ENCODE measurements around the gene TUT4.

DNA sequence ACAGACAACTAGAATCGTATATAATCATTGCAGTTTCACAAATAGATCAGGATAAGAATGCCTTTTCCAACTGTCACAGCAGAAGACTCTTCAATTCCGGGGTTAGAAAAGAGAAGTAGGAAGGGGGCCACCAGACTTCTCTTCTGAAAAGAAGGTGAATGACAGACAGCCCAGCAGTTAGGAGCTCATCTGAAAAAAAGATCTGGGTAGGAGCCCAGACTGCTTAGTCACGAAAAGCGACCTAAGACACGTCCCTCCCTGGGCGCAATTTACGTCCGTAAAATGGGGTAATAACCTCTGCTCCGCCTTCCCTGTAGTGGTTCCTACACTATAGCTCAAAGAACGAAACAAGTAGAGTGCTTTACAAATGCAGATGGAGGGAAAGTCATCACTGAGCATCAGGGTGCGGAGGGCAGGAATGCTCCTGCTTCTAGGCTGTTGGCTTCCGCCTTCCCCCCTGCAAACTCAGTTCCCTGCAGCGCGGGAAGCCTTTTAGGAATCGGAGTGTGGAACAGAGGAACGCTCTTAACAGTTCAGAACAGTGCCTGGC is 149.3 kb downstream of the TUT4 start:
- TF ChIP-seq, protein P1, sequence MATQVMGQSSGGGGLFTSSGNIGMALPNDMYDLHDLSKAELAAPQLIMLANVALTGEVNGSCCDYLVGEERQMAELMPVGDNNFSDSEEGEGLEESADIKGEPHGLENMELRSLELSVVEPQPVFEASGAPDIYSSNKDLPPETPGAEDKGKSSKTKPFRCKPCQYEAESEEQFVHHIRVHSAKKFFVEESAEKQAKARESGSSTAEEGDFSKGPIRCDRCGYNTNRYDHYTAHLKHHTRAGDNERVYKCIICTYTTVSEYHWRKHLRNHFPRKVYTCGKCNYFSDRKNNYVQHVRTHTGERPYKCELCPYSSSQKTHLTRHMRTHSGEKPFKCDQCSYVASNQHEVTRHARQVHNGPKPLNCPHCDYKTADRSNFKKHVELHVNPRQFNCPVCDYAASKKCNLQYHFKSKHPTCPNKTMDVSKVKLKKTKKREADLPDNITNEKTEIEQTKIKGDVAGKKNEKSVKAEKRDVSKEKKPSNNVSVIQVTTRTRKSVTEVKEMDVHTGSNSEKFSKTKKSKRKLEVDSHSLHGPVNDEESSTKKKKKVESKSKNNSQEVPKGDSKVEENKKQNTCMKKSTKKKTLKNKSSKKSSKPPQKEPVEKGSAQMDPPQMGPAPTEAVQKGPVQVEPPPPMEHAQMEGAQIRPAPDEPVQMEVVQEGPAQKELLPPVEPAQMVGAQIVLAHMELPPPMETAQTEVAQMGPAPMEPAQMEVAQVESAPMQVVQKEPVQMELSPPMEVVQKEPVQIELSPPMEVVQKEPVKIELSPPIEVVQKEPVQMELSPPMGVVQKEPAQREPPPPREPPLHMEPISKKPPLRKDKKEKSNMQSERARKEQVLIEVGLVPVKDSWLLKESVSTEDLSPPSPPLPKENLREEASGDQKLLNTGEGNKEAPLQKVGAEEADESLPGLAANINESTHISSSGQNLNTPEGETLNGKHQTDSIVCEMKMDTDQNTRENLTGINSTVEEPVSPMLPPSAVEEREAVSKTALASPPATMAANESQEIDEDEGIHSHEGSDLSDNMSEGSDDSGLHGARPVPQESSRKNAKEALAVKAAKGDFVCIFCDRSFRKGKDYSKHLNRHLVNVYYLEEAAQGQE (IDR thresholded peaks at IDR 0.05; ENCODE audit: insufficient read depth in 1 of 2, low read depth in 2 of 2, low read length in 2 of 2) = no peak
- TF ChIP-seq POLR2AphosphoS5 (IDR thresholded peaks at IDR 0.05; ENCODE audit: low read depth, low read length) (no peak), FOXP2 (optimal IDR thresholded peaks at IDR 0.05; ENCODE audit: borderline replicate concordance, extremely low read depth, extremely low read length, insufficient read depth) (peak; percentile 1), TAF1 (IDR thresholded peaks at IDR 0.05; ENCODE audit: borderline replicate concordance, insufficient read depth, low read length) (no peak), SIN3A (IDR thresholded peaks at IDR 0.05; ENCODE audit: borderline replicate concordance, insufficient read depth, low read length) (0 out of 2 replicates have a peak, but pooled peaks have one; percentile 55)

Measured in PFSK-1 (cell line).